Measurements from ENCODE around the gene MTARC2. TPM values are rescaled to one million over a fixed set of nuclear protein-coding genes. Genes with fewer than 3 reads are reported as not detected.
A peak's percentile ranks its signal among the peaks of the same experiment; 100 is the strongest.

Gene MTARC2
- total and polyA plus RNA-seq, 7 donors = 4.1 to 12.4 (median 8.8) TPM

DNA sequence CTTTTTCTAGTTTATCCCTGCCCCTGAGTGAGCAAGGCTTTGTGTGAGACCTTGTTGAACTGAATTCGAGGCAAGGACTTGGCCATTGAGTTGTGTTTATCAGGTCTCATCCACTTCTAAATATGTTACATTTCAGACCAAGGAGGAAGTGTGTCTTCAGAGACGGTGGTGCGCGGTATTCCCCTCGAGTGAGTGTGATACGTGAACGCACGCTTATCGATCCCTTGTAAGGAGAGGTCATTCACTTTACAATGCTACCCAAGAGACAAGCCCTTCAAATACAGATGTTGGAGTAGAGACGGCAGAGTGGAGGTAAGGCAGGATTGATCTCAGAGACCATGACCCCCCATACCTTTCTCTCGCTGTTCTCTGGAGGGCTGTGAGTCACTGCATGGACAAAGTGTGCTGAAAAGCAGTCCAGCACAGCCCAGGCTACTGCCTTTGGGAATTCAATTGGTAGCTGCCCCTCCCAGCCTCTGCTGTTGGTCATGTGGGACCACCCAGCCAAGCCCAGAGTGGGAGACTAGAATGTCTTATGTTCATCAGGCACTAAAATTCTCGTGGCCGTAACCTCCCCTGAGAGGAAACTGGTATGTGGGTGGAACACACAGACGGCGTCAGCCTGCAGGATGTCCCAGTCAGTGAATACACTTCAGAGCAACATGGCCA is 22.3 kb downstream of the MTARC2 start:
- 86 to 88% (median 88%) methylated on average over 15 of the region's 15 CpGs for WGBS, 3 donors
- intact Hi-C loops (cut with DNase I) = loop anchor here (10.0 kb wide), 2 partner anchors 486 to 496 kb away; partner anchors contain the start of gene RAB3GAP2 (in 1 of the 2)
- ATAC-seq = no peak

DNA sequence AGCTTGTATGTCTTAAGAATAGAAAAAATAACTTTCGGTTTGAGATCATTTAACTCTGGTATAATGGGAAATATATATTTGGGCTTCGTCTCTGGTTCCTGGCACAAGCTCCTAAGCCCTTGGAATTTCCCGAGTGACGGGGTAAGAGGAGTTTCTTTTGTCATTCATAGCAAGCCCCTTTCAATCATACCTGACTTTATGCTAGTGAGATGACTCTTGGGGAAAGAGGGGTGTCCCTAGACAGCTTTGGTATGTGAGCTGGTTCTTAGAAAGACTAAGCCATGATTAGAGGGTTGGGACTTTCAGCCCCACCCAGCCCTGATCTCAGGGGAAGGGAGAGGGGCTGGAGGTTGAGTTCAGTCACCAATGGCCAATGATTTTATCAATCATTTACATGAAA is 24.7 kb downstream of the MTARC2 start:
- no peaks in the 10 kb centered on the region for H3K27me3 ChIP-seq (ENCODE audit: insufficient read depth in 3 of 3, low read length in 2 of 3)
- 84 to 89% (median 84%) methylated on average over 4 of the region's 4 CpGs for WGBS, 3 donors
- intact Hi-C loops (cut with DNase I) = loop anchor here (10.0 kb wide), 2 partner anchors 488 to 498 kb away; partner anchors contain the start of gene RAB3GAP2 (in 1 of the 2)
- H3K27ac ChIP-seq = no peak overlapping the region
- H3K36me3 ChIP-seq (ENCODE audit: insufficient read depth in 1 of 2, low read depth in 1 of 2) = peaks cover 0 to 47% of the 10 kb centered on the region in 2 donors
- peaks cover 8% of the 10 kb centered on the region for H3K4me1 ChIP-seq
- no peak for DNase-seq
- H3K4me3 ChIP-seq = no peak overlapping the region
- no peaks in the 10 kb centered on the region for H3K9me3 ChIP-seq
- no peak for ATAC-seq
- TF ChIP-seq, protein P1, sequence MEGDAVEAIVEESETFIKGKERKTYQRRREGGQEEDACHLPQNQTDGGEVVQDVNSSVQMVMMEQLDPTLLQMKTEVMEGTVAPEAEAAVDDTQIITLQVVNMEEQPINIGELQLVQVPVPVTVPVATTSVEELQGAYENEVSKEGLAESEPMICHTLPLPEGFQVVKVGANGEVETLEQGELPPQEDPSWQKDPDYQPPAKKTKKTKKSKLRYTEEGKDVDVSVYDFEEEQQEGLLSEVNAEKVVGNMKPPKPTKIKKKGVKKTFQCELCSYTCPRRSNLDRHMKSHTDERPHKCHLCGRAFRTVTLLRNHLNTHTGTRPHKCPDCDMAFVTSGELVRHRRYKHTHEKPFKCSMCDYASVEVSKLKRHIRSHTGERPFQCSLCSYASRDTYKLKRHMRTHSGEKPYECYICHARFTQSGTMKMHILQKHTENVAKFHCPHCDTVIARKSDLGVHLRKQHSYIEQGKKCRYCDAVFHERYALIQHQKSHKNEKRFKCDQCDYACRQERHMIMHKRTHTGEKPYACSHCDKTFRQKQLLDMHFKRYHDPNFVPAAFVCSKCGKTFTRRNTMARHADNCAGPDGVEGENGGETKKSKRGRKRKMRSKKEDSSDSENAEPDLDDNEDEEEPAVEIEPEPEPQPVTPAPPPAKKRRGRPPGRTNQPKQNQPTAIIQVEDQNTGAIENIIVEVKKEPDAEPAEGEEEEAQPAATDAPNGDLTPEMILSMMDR (IDR thresholded peaks at IDR 0.05) = no peak

More for the DNA sequence above, 22.3 kb downstream of the MTARC2 start:
- H3K9me3 ChIP-seq = no peaks in the 10 kb centered on the region
- no peak for DNase-seq
- TF ChIP-seq, protein P1 (IDR thresholded peaks at IDR 0.05) = no peak
- H3K36me3 ChIP-seq (ENCODE audit: insufficient read depth in 1 of 2, low read depth in 1 of 2) = peaks cover 0 to 48% of the 10 kb centered on the region in 2 donors
- peaks cover 7% of the 10 kb centered on the region for H3K4me1 ChIP-seq
- no peak overlapping the region for H3K27ac ChIP-seq
- H3K4me3 ChIP-seq = no peak overlapping the region
- H3K27me3 ChIP-seq (ENCODE audit: insufficient read depth in 3 of 3, low read length in 2 of 3) = no peaks in the 10 kb centered on the region

DNA sequence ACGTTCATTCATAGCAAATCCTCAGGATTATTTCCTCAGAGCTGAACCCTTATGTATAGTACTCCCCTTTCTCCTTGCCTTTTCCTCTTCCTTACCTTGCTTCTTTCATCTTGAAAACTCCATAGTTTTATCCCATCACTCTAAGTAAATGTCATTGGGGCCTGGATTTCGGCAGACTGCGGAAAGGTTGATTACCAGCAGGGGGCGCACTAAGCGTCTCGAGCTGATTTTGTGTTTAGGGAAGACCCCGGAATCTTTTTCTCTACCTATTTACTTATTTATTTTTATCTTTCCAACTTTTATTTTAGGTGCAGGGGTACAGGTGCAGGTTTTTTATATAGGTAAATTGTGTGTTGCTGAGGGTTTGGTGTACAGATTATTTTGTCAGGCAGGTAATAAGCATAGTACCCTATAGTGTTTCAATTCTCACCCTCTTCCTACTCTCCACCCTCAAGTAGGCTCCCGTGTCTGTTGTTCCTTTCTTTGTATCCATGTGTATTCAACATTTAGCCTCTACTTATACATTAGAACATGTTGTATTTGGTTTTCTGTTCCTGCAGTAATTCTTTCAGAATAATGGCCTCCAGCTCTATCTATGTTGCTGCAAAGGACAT is 27.2 kb downstream of the MTARC2 start:
- no peaks in the 10 kb centered on the region for H3K9me3 ChIP-seq
- no peaks in the 10 kb centered on the region for H3K27me3 ChIP-seq (ENCODE audit: insufficient read depth in 3 of 3, low read length in 2 of 3)
- DNase-seq = peak in 1 of 2 donors; percentile 35
- TF ChIP-seq, protein P1 (IDR thresholded peaks at IDR 0.05) = peak; percentile 83
- intact Hi-C loops (cut with DNase I) = loop anchor here (1.0 to 10.0 kb wide), 5 partner anchors 93 to 501 kb away; partner anchors contain the start of gene RAB3GAP2 (in 1 of the 2)
- H3K4me1 ChIP-seq = peaks cover 3% of the 10 kb centered on the region
- peak in 1 of 4 donors; percentile 61 for ATAC-seq
- H3K4me3 ChIP-seq = no peak overlapping the region
- peaks cover 3 to 46% of the 10 kb centered on the region in 2 donors for H3K36me3 ChIP-seq (ENCODE audit: insufficient read depth in 1 of 2, low read depth in 1 of 2)
- WGBS, 3 donors = 35 to 50% (median 42%) methylated on average over 8 of the region's 8 CpGs
- H3K27ac ChIP-seq = no peak overlapping the region

DNA sequence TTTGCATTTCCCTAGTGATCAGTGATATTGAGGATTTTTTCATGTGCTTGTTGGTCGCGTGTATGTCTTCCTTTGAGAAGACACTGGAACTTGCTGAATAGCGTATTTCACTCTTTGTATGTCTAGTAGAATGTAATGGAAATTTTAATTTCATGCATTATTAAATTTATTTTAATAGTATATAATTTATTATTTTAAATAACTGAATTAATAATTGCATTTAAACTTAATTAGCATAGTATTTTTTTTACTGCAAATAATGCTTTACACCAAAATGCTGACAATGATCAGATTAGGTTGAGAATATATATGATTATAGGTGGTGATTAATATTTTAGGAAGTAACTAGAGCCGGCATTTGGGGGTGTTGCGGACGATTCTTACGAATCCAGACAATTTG is 28.1 kb downstream of the MTARC2 start:
- intact Hi-C loops (cut with DNase I) = loop anchor here (5.0 to 10.0 kb wide), 4 partner anchors 94 to 501 kb away; partner anchors contain the start of gene RAB3GAP2 (in 1 of the 2)

More for the DNA sequence above, 28.1 kb downstream of the MTARC2 start:
- H3K27ac ChIP-seq = no peak overlapping the region
- H3K9me3 ChIP-seq = no peaks in the 10 kb centered on the region
- TF ChIP-seq, protein P1 (IDR thresholded peaks at IDR 0.05) = no peak
- peaks cover 3% of the 10 kb centered on the region for H3K4me1 ChIP-seq
- peaks cover 3 to 40% of the 10 kb centered on the region in 2 donors for H3K36me3 ChIP-seq (ENCODE audit: insufficient read depth in 1 of 2, low read depth in 1 of 2)
- DNase-seq = no peak
- no peak overlapping the region for H3K4me3 ChIP-seq
- ATAC-seq = no peak
- WGBS, 3 donors = 88 to 94% (median 90%) methylated on average over 7 of the region's 7 CpGs
- no peaks in the 10 kb centered on the region for H3K27me3 ChIP-seq (ENCODE audit: insufficient read depth in 3 of 3, low read length in 2 of 3)
